ES-I3 (cell line): Measurements from ENCODE around the gene PRPF31.

Experiments
- H3K36me3 ChIP-seq: 2 replicates; pipeline ENCODE4 v1.6.1; 2013; ENCODE audit warnings: mild to moderate bottlenecking, low read length, control low read depth, moderate library complexity; ENCODE audit not compliant: insufficient read depth
- H3K4me1 ChIP-seq: 2 replicates; pipeline ENCODE4 v1.6.1; 2013; ENCODE audit warnings: mild to moderate bottlenecking, control low read depth, low read length; ENCODE audit not compliant: insufficient read depth
- H3K9ac ChIP-seq: 2 replicates; pipeline ENCODE4 v1.6.1; 2013; ENCODE audit warnings: low read depth, mild to moderate bottlenecking, low read length, moderate library complexity
- H3K9me3 ChIP-seq: 2 replicates; pipeline ENCODE4 v1.6.1; 2013; ENCODE audit warnings: mild to moderate bottlenecking, low read length, moderate library complexity; ENCODE audit not compliant: control insufficient read depth, insufficient read depth

PRPF31 gene

GRCh38 chr19:54173359-54173699, 57.8 kb downstream of the PRPF31 start:
- peaks cover 5% of the 10 kb centered on the region; the same call in 1 of the 2 replicates for H3K4me1 ChIP-seq
- H3K36me3 ChIP-seq, result 0 out of 2 replicates have a peak, but pooled peaks cover 2% of the 10 kb centered on the region
- peak overlapping the region; percentile 72; the same call in 1 of the 2 replicates for H3K9ac ChIP-seq
- no peaks in the 10 kb centered on the region for H3K9me3 ChIP-seq

DNA sequence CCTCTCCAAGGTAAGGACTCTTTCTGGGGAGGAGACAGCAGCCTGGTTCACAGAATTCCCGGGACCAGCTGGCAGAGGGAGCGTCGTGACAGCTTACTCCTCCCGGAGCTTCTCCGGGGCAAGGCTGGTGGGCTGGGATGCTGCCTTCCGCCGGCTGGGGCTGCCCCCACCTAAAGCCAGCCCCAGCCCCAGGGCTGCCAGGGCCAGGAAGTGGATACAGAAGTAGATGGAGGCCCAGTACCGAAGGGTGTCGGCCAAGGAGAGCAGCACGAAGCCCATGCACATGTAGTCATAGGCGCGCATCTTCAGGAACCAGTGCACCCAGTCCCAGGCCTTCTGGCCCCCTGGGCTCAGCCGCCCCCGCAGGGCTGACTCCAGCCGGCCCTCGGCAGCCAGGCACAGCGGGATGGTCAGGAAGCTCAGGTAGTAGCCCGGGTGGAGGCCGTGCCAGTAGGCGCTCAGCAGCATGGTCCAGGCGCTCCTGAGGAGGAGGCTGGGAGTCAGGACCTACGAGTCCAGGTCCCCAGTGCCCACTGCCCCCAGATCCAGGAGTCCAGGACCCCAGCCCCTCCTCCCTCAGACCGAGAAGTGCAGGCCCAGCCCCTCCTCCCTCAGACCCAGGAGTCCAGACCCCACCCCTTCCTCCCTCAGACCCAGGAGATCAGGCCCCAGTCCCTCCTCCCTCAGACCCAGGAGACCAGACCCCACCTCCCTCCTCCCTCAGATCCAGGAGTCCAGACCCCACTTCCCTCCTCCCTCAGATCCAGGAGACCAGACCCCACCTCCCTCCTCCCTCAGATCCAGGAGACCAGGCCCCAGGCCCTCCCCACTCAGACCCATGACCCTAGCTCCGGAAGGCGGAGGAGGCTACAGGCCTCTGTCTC, 58.6 kb downstream of the PRPF31 start:
- Histone ChIP-seq H3K9me3 (no peaks in the 10 kb centered on the region), H3K36me3 (0 out of 2 replicates have a peak, but pooled peaks cover 3% of the 10 kb centered on the region), H3K4me1 (peaks cover 5% of the 10 kb centered on the region; the same call in 1 of the 2 replicates), H3K9ac (peak overlapping the region; percentile 72; the same call in 1 of the 2 replicates)

DNA sequence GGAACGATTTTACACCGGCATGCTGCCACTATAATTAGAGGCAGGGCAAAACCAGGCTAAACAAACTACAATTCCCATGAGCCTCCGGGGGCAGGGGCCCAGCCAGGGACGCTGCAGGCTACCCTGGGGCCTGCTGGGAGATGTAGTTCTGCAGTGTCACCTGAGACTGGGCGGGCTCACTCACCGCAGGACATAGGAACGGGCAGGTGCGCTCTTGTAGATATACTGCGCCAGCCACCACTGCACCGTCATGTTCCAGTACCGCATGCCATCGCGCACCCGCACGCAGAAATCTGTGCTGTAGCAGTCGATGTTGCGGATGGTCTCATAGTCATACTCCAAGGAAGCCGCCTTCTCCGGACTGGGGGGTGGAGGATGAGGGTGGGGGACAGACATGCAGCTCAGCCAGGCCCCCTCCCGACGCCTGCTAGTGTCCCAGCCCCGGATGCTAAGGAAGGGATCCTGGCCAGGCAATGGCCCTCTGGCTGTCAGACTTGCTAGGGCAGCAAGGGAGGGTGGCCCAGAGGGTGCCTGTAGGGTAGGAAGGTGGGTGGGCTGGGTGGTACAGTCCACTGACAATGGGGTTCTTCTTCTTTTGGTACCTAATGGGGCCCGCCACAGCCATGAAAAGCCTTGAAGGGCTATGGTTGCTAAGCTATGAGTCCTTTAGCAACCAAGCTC, 63.2 kb downstream of the PRPF31 start:
- Histone ChIP-seq H3K4me1 (no peaks in the 10 kb centered on the region; the same call in 1 of the 2 replicates), H3K36me3 (peaks cover 4% of the 10 kb centered on the region; the same call in 1 of the 2 replicates), H3K9ac (no peak overlapping the region), H3K9me3 (no peaks in the 10 kb centered on the region)

DNA sequence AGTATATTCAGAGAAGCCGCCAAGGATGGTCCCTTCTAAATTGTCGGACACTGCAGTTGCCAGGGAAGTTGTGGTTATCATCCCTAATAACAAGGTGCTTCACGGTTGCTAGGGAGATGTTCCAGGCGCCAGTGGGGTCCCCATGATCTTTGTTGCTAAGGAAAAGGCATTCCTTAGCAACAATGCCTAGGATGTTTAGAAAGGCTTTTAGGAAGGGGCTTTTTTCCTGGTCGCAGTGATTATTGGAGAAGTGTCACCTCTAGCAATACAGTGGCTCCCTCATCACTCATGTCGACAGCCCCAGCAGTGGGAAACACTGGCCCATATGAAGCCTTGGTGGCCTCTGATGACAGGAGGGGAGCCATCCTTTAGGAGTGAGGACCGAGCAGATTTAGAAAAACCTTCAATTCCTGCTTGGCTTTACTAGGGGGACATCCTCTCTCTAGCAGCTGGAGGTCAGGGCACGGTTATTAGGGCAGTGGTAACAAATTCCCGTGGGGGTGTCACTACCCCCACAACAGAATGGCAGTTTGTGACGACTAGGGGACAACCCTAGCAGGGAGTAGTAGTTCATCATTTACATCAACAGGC, 63.8 kb downstream of the PRPF31 start:
- Histone ChIP-seq H3K36me3 (peaks cover 6% of the 10 kb centered on the region; the same call in 1 of the 2 replicates), H3K4me1 (no peaks in the 10 kb centered on the region; the same call in 1 of the 2 replicates), H3K9ac (no peak overlapping the region), H3K9me3 (no peaks in the 10 kb centered on the region)

GRCh38 chr19:54179921-54180461, 64.4 kb downstream of the PRPF31 start:
- Histone ChIP-seq H3K4me1 (no peaks in the 10 kb centered on the region), H3K9me3 (no peaks in the 10 kb centered on the region), H3K36me3 (peaks cover 6% of the 10 kb centered on the region; the same call in 1 of the 2 replicates), H3K9ac (no peak overlapping the region)

GRCh38 chr19:54180691-54181091, 65.1 kb downstream of the PRPF31 start:
- Histone ChIP-seq H3K36me3 (peaks cover 6% of the 10 kb centered on the region; the same call in 1 of the 2 replicates), H3K9ac (no peak overlapping the region), H3K9me3 (no peaks in the 10 kb centered on the region), H3K4me1 (no peaks in the 10 kb centered on the region)
